Stomach smooth muscle (tissue), 2 donors: Measurements from ENCODE around the gene HEXA.

Source experiments
- H3K27ac ChIP-seq: one replicate; pipeline ENCODE4 v1.7.0; 2013; ENCODE audit warnings: mild to moderate bottlenecking, low read length, inconsistent platforms
- H3K27me3 ChIP-seq, 2 donors: one replicate each; pipeline ENCODE4 v1.7.0; 2013; ENCODE audit warnings: low read length in 2 of 2; ENCODE audit not compliant: insufficient read depth in 2 of 2, control insufficient read depth in 1 of 2
- H3K36me3 ChIP-seq, 2 donors: one replicate each; pipeline ENCODE4 v1.7.0; 2013; ENCODE audit warnings: low read length in 2 of 2; ENCODE audit not compliant: control insufficient read depth in 2 of 2, insufficient read depth in 2 of 2
- H3K4me1 ChIP-seq: one replicate; pipeline ENCODE4 v1.7.0; 2013; ENCODE audit warnings: low read length; ENCODE audit not compliant: control insufficient read depth, insufficient read depth
- H3K4me3 ChIP-seq, 2 donors: one replicate each; pipeline ENCODE4 v1.7.0; 2013; ENCODE audit warnings: low read length in 2 of 2
- H3K9ac ChIP-seq, 2 donors: one replicate each; pipeline ENCODE4 v1.7.0; 2013; ENCODE audit warnings: low read length in 2 of 2, mild to moderate bottlenecking in 1 of 2
- H3K9me3 ChIP-seq, 2 donors: one replicate each; pipeline ENCODE4 v1.7.0; 2013; ENCODE audit warnings: low read length in 2 of 2; ENCODE audit not compliant: control insufficient read depth in 2 of 2
- donor health status: healthy.
- donor health status: Pancreatic carcinoma.

The HEXA gene

GRCh38 chr15:72306211-72306785, 69.5 kb downstream of the HEXA start:
- H3K36me3 ChIP-seq, result no peaks in the 10 kb centered on the region
- no peak overlapping the region for H3K4me3 ChIP-seq
- no peaks in the 10 kb centered on the region for H3K4me1 ChIP-seq
- H3K27ac ChIP-seq, result no peak overlapping the region
- H3K27me3 ChIP-seq, result no peaks in the 10 kb centered on the region
- no peak overlapping the region for H3K9ac ChIP-seq
- H3K9me3 ChIP-seq, result no peaks in the 10 kb centered on the region

DNA sequence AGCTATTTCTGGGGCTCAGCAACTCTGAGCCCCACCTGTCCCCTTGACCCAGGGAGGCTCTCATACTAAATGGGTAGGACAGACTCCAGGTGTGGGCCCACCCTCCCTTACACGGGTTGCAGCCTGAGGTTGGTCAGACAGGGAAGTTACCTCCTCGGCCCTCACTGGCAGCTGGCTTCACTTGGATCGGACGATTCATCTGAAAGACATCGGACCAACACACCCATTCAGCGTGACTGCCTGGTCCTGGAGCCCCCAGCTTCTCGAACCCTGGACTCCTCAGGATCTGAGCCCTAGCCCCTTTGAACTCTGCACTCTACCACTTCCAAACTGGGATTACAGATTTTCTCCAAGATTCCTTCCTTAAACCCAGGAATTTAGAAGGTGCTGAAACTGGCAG, 71.2 kb downstream of the HEXA start:
- no peaks in the 10 kb centered on the region for H3K4me1 ChIP-seq
- no peak overlapping the region for H3K9ac ChIP-seq
- H3K27me3 ChIP-seq, result no peaks in the 10 kb centered on the region
- no peaks in the 10 kb centered on the region for H3K9me3 ChIP-seq
- H3K27ac ChIP-seq, result no peak overlapping the region
- H3K4me3 ChIP-seq, result no peak overlapping the region
- no peaks in the 10 kb centered on the region for H3K36me3 ChIP-seq

GRCh38 chr15:72302955-72303354, 72.9 kb downstream of the HEXA start:
- H3K9ac ChIP-seq, result no peak overlapping the region
- no peaks in the 10 kb centered on the region for H3K4me1 ChIP-seq
- H3K27me3 ChIP-seq, result no peaks in the 10 kb centered on the region
- no peaks in the 10 kb centered on the region for H3K9me3 ChIP-seq
- H3K27ac ChIP-seq, result no peak overlapping the region
- H3K4me3 ChIP-seq, result no peak overlapping the region
- no peaks in the 10 kb centered on the region for H3K36me3 ChIP-seq
